Activated CD8-positive, alpha-beta T cell treated with anti-CD3 and anti-CD28 coated beads for 36 hours (primary cell): ENCODE measurements around the gene CLIP2. TPM values are rescaled to one million over a fixed set of nuclear protein-coding genes. Genes with fewer than 3 reads are reported as not detected.

ENCODE experiments used
- ATAC-seq: fragments of 200-7000 bp; cut with Tn5 transposase; one replicate; pipeline ENCODE4 v1.10.0; 2021; ENCODE audit warnings: mild to moderate bottlenecking, moderate library complexity
- CTCF ChIA-PET: fragments of 350-600 bp; sonication (Branson Sonifier 250); formaldehyde crosslinking; loops from one replicate; lab custom pipeline; 2021; ENCODE audit warnings: antibody characterized with exemption; lab: Charles Lee
- POLR2A ChIA-PET: fragments of 350-600 bp; sonication (Branson Sonifier 250); formaldehyde crosslinking; loops from one replicate; lab custom pipeline; 2021; ENCODE audit warnings: antibody characterized with exemption; lab: Charles Lee
- DNase-seq: peaks from one replicate; pipeline ENCODE4 v3.0.0-alpha.2; 2020
- H3K27ac Mint-ChIP-seq: one replicate; pipeline ENCODE4 v1.8.0; 2021; ENCODE audit warnings: mild to moderate bottlenecking, mixed read lengths
- H3K27me3 Mint-ChIP-seq: one replicate; pipeline ENCODE4 v1.8.0; 2021; ENCODE audit warnings: mixed read lengths
- H3K36me3 Mint-ChIP-seq: one replicate; pipeline ENCODE4 v1.8.0; 2021; ENCODE audit warnings: low read depth, mixed read lengths
- H3K4me1 Mint-ChIP-seq: one replicate; pipeline ENCODE4 v1.8.0; 2021; ENCODE audit warnings: low read depth, mixed read lengths
- H3K4me3 Mint-ChIP-seq: one replicate; pipeline ENCODE4 v1.8.0; 2021; ENCODE audit warnings: mild to moderate bottlenecking, moderate library complexity, mixed read lengths
- H3K9me3 Mint-ChIP-seq: one replicate; pipeline ENCODE4 v1.8.0; 2021; ENCODE audit warnings: mixed read lengths
- CTCF ChIP-seq: fragments of 200-600 bp; IDR thresholded peaks from one replicate; pipeline ENCODE4 v1.8.0; 2022; ENCODE audit warnings: antibody characterized with exemption, mild to moderate bottlenecking
- intact Hi-C: fragments of 100-400 bp; cut with micrococcal nuclease; formaldehyde crosslinking; loops from one replicate; pipeline ENCODE4 v1.10.0; 2022
- total RNA-seq, 2 experiments: library from RNA; stranded (reverse); gene quantifications; one replicate each; pipeline ENCODE4 v1.2.3, GENCODE V29; 2021

The CLIP2 gene
- total RNA-seq, 2 experiments from 2014 or later: 1.3 to 1.4 TPM

- H3K4me1 Mint-ChIP-seq: peaks cover 18% of the 10 kb centered on the region
- intact Hi-C loops: no loop called here
- ATAC-seq (no peak), DNase-seq (no peak)
- no peaks in the 10 kb centered on the region for H3K9me3 Mint-ChIP-seq
- peaks cover 37% of the 10 kb centered on the region for H3K36me3 Mint-ChIP-seq
- no peaks in the 10 kb centered on the region for H3K27me3 Mint-ChIP-seq
- TF ChIP-seq CTCF: no peak
- ChIA-PET CTCF (interaction anchor here (1.0 to 2.0 kb wide), 3 partner anchors 47 to 148 kb away, joined by 3 to 12 read pairs (median 5); no protein-coding TSS in a partner anchor), POLR2A (interaction anchor here (0.7 to 1.2 kb wide), 3 partner anchors 8 to 78 kb away, joined by 3 read pairs; no protein-coding TSS in a partner anchor)
- H3K27ac Mint-ChIP-seq: peak overlapping the region; percentile 70
- peak overlapping the region; percentile 97 for H3K4me3 Mint-ChIP-seq
Observed at GRCh38 chr7:74252893-74253292, 36.3 kb upstream of the CLIP2 start.

GRCh38 chr7:74253331-74253730 lies 35.9 kb upstream of the CLIP2 start:
- Mint-ChIP-seq H3K4me1 (peaks cover 18% of the 10 kb centered on the region), H3K4me3 (peak overlapping the region; percentile 97), H3K9me3 (no peaks in the 10 kb centered on the region), H3K27me3 (no peaks in the 10 kb centered on the region), H3K36me3 (peaks cover 34% of the 10 kb centered on the region), H3K27ac (peak overlapping the region; percentile 95)
- ChIA-PET POLR2A (interaction anchor here (0.9 to 1.2 kb wide), 3 partner anchors 8 to 78 kb away, joined by 3 read pairs; no protein-coding TSS in a partner anchor), CTCF (interaction anchor here (0.6 to 2.0 kb wide), 3 partner anchors 36 to 148 kb away, joined by 3 to 12 read pairs (median 5); no protein-coding TSS in a partner anchor)
- no peak for TF ChIP-seq CTCF
- intact Hi-C loops: no loop called here
- DNase-seq (no peak), ATAC-seq (no peak)

DNA sequence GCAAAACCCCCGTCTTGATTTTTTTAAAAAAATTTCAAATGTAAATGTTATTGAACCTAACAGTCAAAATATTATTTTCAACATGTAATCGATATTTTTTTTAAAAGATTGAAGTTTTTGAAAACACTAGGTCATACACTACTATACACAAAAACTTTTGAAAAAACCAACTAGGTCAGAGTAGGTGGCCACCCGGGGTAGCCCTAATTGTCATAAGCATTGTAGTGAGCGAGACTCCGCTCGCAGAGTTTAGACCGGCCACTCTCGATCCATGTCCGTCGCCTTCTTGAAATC lies 35.4 kb upstream of the CLIP2 start:
- H3K27me3 Mint-ChIP-seq: no peaks in the 10 kb centered on the region
- TF ChIP-seq CTCF: no peak
- peak overlapping the region; percentile 95 for H3K27ac Mint-ChIP-seq
- peaks cover 31% of the 10 kb centered on the region for H3K36me3 Mint-ChIP-seq
- no peak for DNase-seq
- ChIA-PET POLR2A (interaction anchor here (0.9 to 1.2 kb wide), 3 partner anchors 9 to 79 kb away, joined by 3 read pairs; no protein-coding TSS in a partner anchor), CTCF (interaction anchor here (0.6 to 2.0 kb wide), 3 partner anchors 36 to 148 kb away, joined by 3 to 12 read pairs (median 5); no protein-coding TSS in a partner anchor)
- peaks cover 18% of the 10 kb centered on the region for H3K4me1 Mint-ChIP-seq
- intact Hi-C loops: no loop called here
- peak overlapping the region; percentile 97 for H3K4me3 Mint-ChIP-seq
- no peaks in the 10 kb centered on the region for H3K9me3 Mint-ChIP-seq
- ATAC-seq: peak; percentile 7

DNA sequence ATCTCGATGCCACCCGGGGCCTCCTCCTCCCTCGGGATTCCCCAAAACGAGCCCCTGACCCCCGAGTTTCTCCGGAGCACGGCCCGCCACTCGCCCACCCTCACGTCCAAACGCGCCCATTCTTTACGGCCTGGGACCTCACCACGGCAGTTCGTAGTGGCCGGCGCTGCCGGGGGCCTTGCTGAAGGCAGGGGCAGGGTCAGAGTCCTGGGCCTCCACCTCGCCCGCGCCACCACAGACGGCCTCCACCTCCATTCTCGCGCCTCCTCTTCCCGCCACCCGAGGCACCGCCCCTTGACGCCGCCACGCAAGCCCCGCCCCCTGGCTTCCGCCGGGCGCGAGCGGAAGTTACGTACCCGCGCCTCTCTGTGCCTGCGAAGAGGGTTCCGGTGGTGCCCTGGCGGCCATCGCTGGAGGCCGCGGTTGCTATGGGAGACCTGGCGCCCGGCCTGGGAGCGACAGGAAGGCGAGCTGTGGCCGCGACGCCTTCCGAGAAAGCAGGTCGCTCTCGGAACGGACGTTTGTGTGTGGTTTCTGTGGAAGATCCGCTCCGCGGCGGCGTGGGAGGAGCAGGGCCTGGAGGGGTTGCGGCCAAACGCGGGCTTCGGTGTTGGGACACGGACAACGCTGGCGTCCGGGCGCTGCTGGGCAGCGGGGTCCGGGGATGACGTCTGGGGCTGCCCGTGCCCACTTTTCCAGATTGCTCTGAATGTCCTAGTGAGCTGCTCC lies 34.9 kb upstream of the CLIP2 start, which contains the start of gene RFC2:
RFC2 (minus strand) TSS at position 271 of the 729 bp plus-strand sequence; CDS start at position 255, 16 bp downstream.
- intact Hi-C loops: no loop called here
- DNase-seq (peak; percentile 96), ATAC-seq (peak; percentile 98)
- TF ChIP-seq CTCF: no peak
- Mint-ChIP-seq H3K27me3 (no peaks in the 10 kb centered on the region), H3K27ac (peak within 1 kb of the TSS; percentile 95), H3K4me3 (peak within 1 kb of the TSS; percentile 97), H3K4me1 (peaks cover 14% of the 10 kb centered on the region), H3K9me3 (no peaks in the 10 kb centered on the region), H3K36me3 (peaks cover 27% of the 10 kb centered on the region)
- ChIA-PET POLR2A (interaction anchor here (0.9 to 1.2 kb wide), 3 partner anchors 9 to 24 kb away, joined by 3 read pairs; no protein-coding TSS in a partner anchor), CTCF (interaction anchor here (0.6 to 2.0 kb wide), 3 partner anchors 37 to 147 kb away, joined by 3 to 12 read pairs (median 5); no protein-coding TSS in a partner anchor)
